Testis (tissue), 2 donors: ENCODE measurements around the gene ZNF236.

Source experiments
- CTCF ChIP-seq, 3 experiments: fragments of 450-650 bp in 2 of 3; fragments of 200-600 bp in 1 of 3; sonication (generic) in 1 of 3; IDR thresholded peaks; one replicate each; pipeline ENCODE4 v1.5.1; 2016 to 2019; ENCODE audit warnings: antibody characterized with exemption in 3 of 3, mild to moderate bottlenecking in 2 of 3, moderate library complexity in 1 of 3
- POLR2A ChIP-seq: fragments of 450-650 bp; IDR thresholded peaks from one replicate; pipeline ENCODE4 v1.6.1; 2017; ENCODE audit warnings: antibody characterized with exemption, mild to moderate bottlenecking, moderate library complexity

- TF ChIP-seq CTCF (IDR thresholded peaks at IDR 0.05) (peak; percentile 80 to 93 (median 84)), POLR2A (no peak)
Measured at GRCh38 chr18:76982841-76983583, 160.7 kb downstream of the ZNF236 start.
